Esophagus squamous epithelium (tissue), 5 donors: ENCODE data around the gene MOK. TPM values are rescaled to one million over a fixed set of nuclear protein-coding genes. Genes with fewer than 3 reads are reported as not detected.

Experiments
- DNase-seq: peaks from one replicate; lab custom pipeline; 2025; lab: John Stamatoyannopoulos, UW
- H3K27ac ChIP-seq, 4 donors: fragments of 200-600 bp; sonication (generic); one replicate each; pipeline ENCODE4 v1.5.1; 2016 to 2019; ENCODE audit warnings: mild to moderate bottlenecking in 1 of 4
- H3K27me3 ChIP-seq, 4 donors: fragments of 200-600 bp; sonication (generic); 1 replicate in 3 of 4; 2 replicates in 1 of 4; pipeline versions ENCODE4 v1.5.1 to v1.6.0; 2017 to 2021; ENCODE audit warnings: antibody characterized with exemption in 1 of 4
- H3K36me3 ChIP-seq, 3 donors: fragments of 200-600 bp; sonication (generic); one replicate each; pipeline ENCODE4 v1.5.1; 2016 to 2019
- H3K4me1 ChIP-seq, 3 donors: fragments of 200-600 bp; sonication (generic); one replicate each; pipeline ENCODE4 v1.5.1; 2017 to 2019
- H3K4me3 ChIP-seq, 4 donors: fragments of 200-600 bp; sonication (generic); 1 replicate in 3 of 4; 2 replicates in 1 of 4; pipeline ENCODE4 v1.5.1; 2016 to 2019; ENCODE audit warnings: mild to moderate bottlenecking in 2 of 4, moderate library complexity in 1 of 4
- H3K9me3 ChIP-seq, 3 donors: fragments of 200-600 bp; sonication (generic); one replicate each; pipeline ENCODE4 v1.5.1; 2016 to 2019
- POLR2A ChIP-seq, 4 donors: fragments of 450-650 bp; IDR thresholded peaks; one replicate each; pipeline ENCODE4 v1.6.1; 2017; ENCODE audit warnings: antibody characterized with exemption in 4 of 4, mild to moderate bottlenecking in 4 of 4, moderate library complexity in 3 of 4
- WGBS, 2 donors: methylation state at CpG; one replicate each; pipeline ENCODE4 v1.1.5; 2018; 5-methylcytosine and 5-hydroxymethylcytosine counted together
- intact Hi-C: fragments of 100-400 bp; cut with DNase I; formaldehyde crosslinking; loops from one replicate; pipeline ENCODE4 v1.15.0; 2022
- total RNA-seq, 4 donors: library from RNA; depleted of rRNA; stranded (reverse); fragments of >200 nt; gene quantifications; one replicate each; pipeline ENCODE4 v1.1.0, GENCODE V29; 2016
- TF ChIP-seq, protein P1 (sequence below), 6 experiments: fragments of 450-650 bp in 4 of 6; fragments of 200-600 bp in 2 of 6; sonication (generic) in 2 of 6; IDR thresholded peaks; one replicate each; pipeline ENCODE4 v1.5.1; 2016 to 2019; ENCODE audit warnings: antibody characterized with exemption in 6 of 6, mild to moderate bottlenecking in 4 of 6, moderate library complexity in 4 of 6
- donor health status: DM: yes; HTN: yes; CAD: no.

MOK gene
- total RNA-seq, 4 donors from 2014 or later = 6.2 to 8.3 (median 6.4) TPM

DNA sequence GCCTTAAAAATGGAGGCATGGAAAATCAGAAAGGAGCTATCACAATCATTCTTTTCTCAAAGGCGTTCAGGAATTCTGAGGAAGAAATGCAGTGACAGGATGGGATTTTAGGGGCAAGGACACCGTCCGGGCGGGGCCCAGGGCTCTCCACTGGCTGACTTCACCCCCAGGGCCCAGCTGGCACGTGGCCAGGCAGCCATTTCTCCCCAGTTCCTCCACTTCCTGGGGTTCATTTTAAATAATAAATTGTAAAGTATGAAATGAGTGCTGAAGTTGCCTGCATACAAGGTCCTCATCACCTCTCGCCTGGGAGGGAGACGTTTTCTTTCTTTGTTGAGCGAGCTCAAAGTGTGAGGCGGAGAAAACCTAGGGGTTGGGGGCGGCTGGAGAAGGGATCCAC, 91.5 kb downstream of the MOK start:
- no peak for DNase-seq
- Histone ChIP-seq H3K36me3 (peaks cover 0 to 84% (median 4%) of the 10 kb centered on the region in 3 donors), H3K4me3 (no peak overlapping the region), H3K4me1 (peaks cover 0 to 15% (median 0%) of the 10 kb centered on the region in 3 donors), H3K27me3 (no peaks in the 10 kb centered on the region), H3K9me3 (no peaks in the 10 kb centered on the region), H3K27ac (no peak overlapping the region)
- intact Hi-C loops = no loop called here
- TF ChIP-seq, protein P1, sequence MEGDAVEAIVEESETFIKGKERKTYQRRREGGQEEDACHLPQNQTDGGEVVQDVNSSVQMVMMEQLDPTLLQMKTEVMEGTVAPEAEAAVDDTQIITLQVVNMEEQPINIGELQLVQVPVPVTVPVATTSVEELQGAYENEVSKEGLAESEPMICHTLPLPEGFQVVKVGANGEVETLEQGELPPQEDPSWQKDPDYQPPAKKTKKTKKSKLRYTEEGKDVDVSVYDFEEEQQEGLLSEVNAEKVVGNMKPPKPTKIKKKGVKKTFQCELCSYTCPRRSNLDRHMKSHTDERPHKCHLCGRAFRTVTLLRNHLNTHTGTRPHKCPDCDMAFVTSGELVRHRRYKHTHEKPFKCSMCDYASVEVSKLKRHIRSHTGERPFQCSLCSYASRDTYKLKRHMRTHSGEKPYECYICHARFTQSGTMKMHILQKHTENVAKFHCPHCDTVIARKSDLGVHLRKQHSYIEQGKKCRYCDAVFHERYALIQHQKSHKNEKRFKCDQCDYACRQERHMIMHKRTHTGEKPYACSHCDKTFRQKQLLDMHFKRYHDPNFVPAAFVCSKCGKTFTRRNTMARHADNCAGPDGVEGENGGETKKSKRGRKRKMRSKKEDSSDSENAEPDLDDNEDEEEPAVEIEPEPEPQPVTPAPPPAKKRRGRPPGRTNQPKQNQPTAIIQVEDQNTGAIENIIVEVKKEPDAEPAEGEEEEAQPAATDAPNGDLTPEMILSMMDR (IDR thresholded peaks at IDR 0.05) = no peak
- TF ChIP-seq POLR2A (IDR thresholded peaks at IDR 0.05) = no peak
- whole genome bisulfite sequencing, 2 donors = 87 to 89% methylated on average over 10 of the region's 10 CpGs

- 88 to 89% methylated on average over 6 to 8 of the region's 10 CpGs for WGBS, 2 donors
- H3K9me3 ChIP-seq = no peaks in the 10 kb centered on the region
- no peak for TF ChIP-seq POLR2A (IDR thresholded peaks at IDR 0.05)
- TF ChIP-seq, protein P1 (IDR thresholded peaks at IDR 0.05) = no peak
- H3K4me3 ChIP-seq = no peak overlapping the region
- peaks cover 0 to 15% (median 0%) of the 10 kb centered on the region in 3 donors for H3K4me1 ChIP-seq
- H3K27me3 ChIP-seq = no peaks in the 10 kb centered on the region
- intact Hi-C loops = no loop called here
- peaks cover 0 to 86% (median 9%) of the 10 kb centered on the region in 3 donors for H3K36me3 ChIP-seq
- DNase-seq = no peak
- no peak overlapping the region for H3K27ac ChIP-seq
Measured at GRCh38 chr14:102212845-102213244, 92.1 kb downstream of the MOK start.

DNA sequence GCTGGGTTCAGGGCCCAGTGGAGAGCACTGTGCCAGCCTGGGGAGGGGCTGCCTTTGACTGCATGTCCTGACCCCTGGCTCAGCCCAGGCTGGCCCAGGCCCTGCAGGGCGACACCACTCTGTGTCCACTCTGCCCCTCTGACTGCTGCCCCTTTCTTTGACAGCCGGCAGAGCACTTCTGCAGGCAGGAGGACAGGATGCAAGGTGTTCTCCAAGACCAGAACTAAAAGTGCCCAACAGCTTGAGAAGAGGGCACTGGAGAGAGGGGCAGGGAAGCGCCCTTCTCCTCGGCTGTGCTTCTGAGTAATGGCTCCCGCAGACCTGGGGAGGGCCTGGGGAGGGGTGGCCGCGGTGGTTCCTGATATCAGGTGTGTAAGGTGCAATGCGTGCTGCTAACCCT, 92.6 kb downstream of the MOK start:
- Histone ChIP-seq H3K9me3 (no peaks in the 10 kb centered on the region), H3K27me3 (no peaks in the 10 kb centered on the region), H3K36me3 (peaks cover 0 to 86% (median 10%) of the 10 kb centered on the region in 3 donors), H3K4me3 (no peak overlapping the region), H3K4me1 (peaks cover 0 to 15% (median 0%) of the 10 kb centered on the region in 3 donors), H3K27ac (no peak overlapping the region)
- DNase-seq = no peak
- WGBS, 2 donors = 83 to 93% methylated on average over 5 to 6 of the region's 8 CpGs
- TF ChIP-seq POLR2A (IDR thresholded peaks at IDR 0.05) = no peak
- TF ChIP-seq, protein P1 (IDR thresholded peaks at IDR 0.05) = no peak
- intact Hi-C loops = no loop called here

DNA sequence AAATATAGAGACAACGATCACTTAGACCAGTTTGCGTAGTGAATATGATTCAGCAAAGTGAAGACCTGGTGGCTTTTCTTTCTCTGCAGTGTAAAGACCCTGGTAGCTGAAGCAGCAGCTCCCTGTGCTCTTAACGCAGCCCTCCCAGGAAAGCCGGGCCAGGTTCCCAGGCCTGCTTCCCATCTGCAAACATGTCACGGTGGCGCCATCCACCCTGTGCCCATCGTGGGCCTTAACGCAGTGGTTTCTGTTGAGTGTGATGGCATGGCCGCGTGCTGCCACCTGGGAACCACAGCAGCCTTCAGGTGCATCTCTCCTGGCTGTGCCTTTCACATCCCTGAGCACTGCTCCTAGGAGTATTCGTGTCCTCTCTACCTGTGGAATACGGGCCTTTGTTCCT, 93.7 kb downstream of the MOK start:
- TF ChIP-seq POLR2A (IDR thresholded peaks at IDR 0.05) = no peak
- TF ChIP-seq, protein P1 (IDR thresholded peaks at IDR 0.05) = no peak
- H3K9me3 ChIP-seq = no peaks in the 10 kb centered on the region
- H3K27ac ChIP-seq = no peak overlapping the region
- peaks cover 0 to 90% (median 10%) of the 10 kb centered on the region in 3 donors for H3K36me3 ChIP-seq
- DNase-seq = no peak
- intact Hi-C loops = no loop called here
- no peak overlapping the region for H3K4me3 ChIP-seq
- H3K4me1 ChIP-seq = peaks cover 0 to 15% (median 0%) of the 10 kb centered on the region in 3 donors
- no peaks in the 10 kb centered on the region for H3K27me3 ChIP-seq
- WGBS, 2 donors = 92 to 98% methylated on average over 5 to 11 of the region's 12 CpGs

DNA sequence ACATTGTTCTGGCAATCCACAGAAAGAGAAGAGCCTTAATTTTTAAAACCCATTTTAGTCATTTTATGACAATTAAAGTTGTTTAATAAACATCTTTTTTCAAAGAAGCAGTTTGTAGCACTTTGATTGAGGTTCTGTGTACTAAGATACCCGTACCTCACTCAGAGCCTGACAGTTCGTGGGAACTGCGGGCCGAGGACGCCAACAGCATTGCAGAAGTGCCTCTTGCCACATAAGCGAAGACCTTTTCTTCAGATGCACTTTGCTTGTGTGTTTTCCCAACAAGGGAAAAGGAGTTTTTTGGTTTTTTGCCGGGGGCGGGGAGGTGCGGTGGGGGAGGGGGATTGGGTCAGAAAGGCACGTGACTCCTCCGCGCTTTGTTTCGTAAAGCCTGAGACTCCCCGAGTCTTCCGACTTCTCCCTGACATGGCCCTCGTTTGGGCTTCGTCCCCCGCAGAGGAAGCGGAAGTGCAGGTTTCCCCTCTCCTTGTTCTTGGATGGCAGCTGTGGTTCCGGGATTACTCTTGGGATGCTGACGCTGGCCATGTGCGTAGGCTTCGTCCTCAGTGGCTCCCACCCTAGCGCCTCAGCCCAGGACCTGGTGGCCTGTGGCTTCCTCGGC, 94.4 kb downstream of the MOK start:
- WGBS, 2 donors = 85 to 86% methylated on average over 20 to 25 of the region's 25 CpGs
- Histone ChIP-seq H3K36me3 (peaks cover 0 to 90% (median 10%) of the 10 kb centered on the region in 3 donors), H3K27ac (no peak overlapping the region), H3K4me3 (no peak overlapping the region), H3K9me3 (no peaks in the 10 kb centered on the region), H3K27me3 (no peaks in the 10 kb centered on the region), H3K4me1 (peaks cover 0 to 9% (median 0%) of the 10 kb centered on the region in 3 donors)
- TF ChIP-seq, protein P1 (IDR thresholded peaks at IDR 0.05) = no peak
- TF ChIP-seq POLR2A (IDR thresholded peaks at IDR 0.05) = no peak
- DNase-seq = no peak
- intact Hi-C loops = no loop called here
